Measurements from ENCODE around the gene SERPINA10. TPM values are rescaled to one million over a fixed set of nuclear protein-coding genes. Genes with fewer than 3 reads are reported as not detected.

The SERPINA10 gene
- total RNA-seq, 1 donor from 2014 or later, result not detected

GRCh38 chr14:94290197-94290596 is 2.9 kb downstream of the SERPINA10 start:
- Mint-ChIP-seq H3K27ac (ENCODE audit: unreplicated experiment) (no peak overlapping the region), H3K9me3 (ENCODE audit: low read depth) (no peaks in the 10 kb centered on the region), H3K4me1 (ENCODE audit: low read depth) (no peaks in the 10 kb centered on the region), H3K4me3 (ENCODE audit: unreplicated experiment) (no peak overlapping the region), H3K36me3 (ENCODE audit: low read depth) (no peaks in the 10 kb centered on the region), H3K27me3 (ENCODE audit: low read depth) (peaks cover 12% of the 10 kb centered on the region)
- TF ChIP-seq CTCF (IDR thresholded peaks at IDR 0.05), result no peak
- no peak for DNase-seq (ENCODE audit: low spot score)

- no peaks in the 10 kb centered on the region for H3K9me3 Mint-ChIP-seq (ENCODE audit: low read depth)
- no peak overlapping the region for H3K27ac Mint-ChIP-seq (ENCODE audit: unreplicated experiment)
- H3K4me1 Mint-ChIP-seq (ENCODE audit: low read depth), result no peaks in the 10 kb centered on the region
- H3K36me3 Mint-ChIP-seq (ENCODE audit: low read depth), result no peaks in the 10 kb centered on the region
- no peak for DNase-seq (ENCODE audit: low spot score)
- no peak overlapping the region for H3K4me3 Mint-ChIP-seq (ENCODE audit: unreplicated experiment)
- no peak for TF ChIP-seq CTCF (IDR thresholded peaks at IDR 0.05)
- H3K27me3 Mint-ChIP-seq (ENCODE audit: low read depth), result peaks cover 12% of the 10 kb centered on the region
These were observed 4.2 kb downstream of the SERPINA10 start for GRCh38 chr14:94288610-94289465.

GRCh38 chr14:94285158-94285557 is 7.9 kb downstream of the SERPINA10 start:
- H3K4me1 Mint-ChIP-seq (ENCODE audit: low read depth), result no peaks in the 10 kb centered on the region

GRCh38 chr14:94284221-94284620 is 8.8 kb downstream of the SERPINA10 start:
- no peaks in the 10 kb centered on the region for H3K36me3 Mint-ChIP-seq (ENCODE audit: low read depth)
- no peak for TF ChIP-seq CTCF (IDR thresholded peaks at IDR 0.05)
- no peaks in the 10 kb centered on the region for H3K9me3 Mint-ChIP-seq (ENCODE audit: low read depth)
- no peak overlapping the region for H3K4me3 Mint-ChIP-seq (ENCODE audit: unreplicated experiment)
- peaks cover 12% of the 10 kb centered on the region for H3K27me3 Mint-ChIP-seq (ENCODE audit: low read depth)
- no peak for DNase-seq (ENCODE audit: low spot score)
- H3K27ac Mint-ChIP-seq (ENCODE audit: unreplicated experiment), result no peak overlapping the region
- H3K4me1 Mint-ChIP-seq (ENCODE audit: low read depth), result no peaks in the 10 kb centered on the region

More at GRCh38 chr14:94285158-94285557, 7.9 kb downstream of the SERPINA10 start:
- H3K27ac Mint-ChIP-seq (ENCODE audit: unreplicated experiment), result no peak overlapping the region
- H3K27me3 Mint-ChIP-seq (ENCODE audit: low read depth), result peaks cover 12% of the 10 kb centered on the region
- TF ChIP-seq CTCF (IDR thresholded peaks at IDR 0.05), result no peak
- H3K4me3 Mint-ChIP-seq (ENCODE audit: unreplicated experiment), result no peak overlapping the region
- no peak for DNase-seq (ENCODE audit: low spot score)
- no peaks in the 10 kb centered on the region for H3K36me3 Mint-ChIP-seq (ENCODE audit: low read depth)
- H3K9me3 Mint-ChIP-seq (ENCODE audit: low read depth), result no peaks in the 10 kb centered on the region

GRCh38 chr14:94282991-94283723 is 9.9 kb downstream of the SERPINA10 start:
- Mint-ChIP-seq H3K36me3 (ENCODE audit: low read depth) (no peaks in the 10 kb centered on the region), H3K27me3 (ENCODE audit: low read depth) (peaks cover 9% of the 10 kb centered on the region), H3K4me3 (ENCODE audit: unreplicated experiment) (no peak overlapping the region), H3K4me1 (ENCODE audit: low read depth) (no peaks in the 10 kb centered on the region), H3K27ac (ENCODE audit: unreplicated experiment) (no peak overlapping the region), H3K9me3 (ENCODE audit: low read depth) (no peaks in the 10 kb centered on the region)
- no peak for TF ChIP-seq CTCF (IDR thresholded peaks at IDR 0.05)
- no peak for DNase-seq (ENCODE audit: low spot score)

Measured in chondrocyte (in vitro differentiated cells).